IMR-90 (cell line): ENCODE measurements around the gene PPP1R9A. TPM values are rescaled to one million over a fixed set of nuclear protein-coding genes. Genes with fewer than 3 reads are reported as not detected.

ENCODE experiments used
- ATAC-seq: fragments of 200-7000 bp; cut with Tn5 transposase; 2 replicates; pipeline ENCODE4 v1.9.1; 2020; ENCODE audit warnings: low read depth, mild to moderate bottlenecking, moderate library complexity
- BruUV-seq: library from RNA; stranded (reverse); fragments of 400-500 nt; replicated peaks from 2 replicates; lab custom pipeline; 2021; lab: Mats Ljungman, UMichigan
- CTCF ChIA-PET: fragments of 300-600 bp; formaldehyde crosslinking; extraction: SDS; loops from one replicate; lab custom pipeline; 2021; ENCODE audit warnings: antibody characterized with exemption; lab: Yijun Ruan, JAX
- POLR2A ChIA-PET: fragments of 300-600 bp; sonication (Branson Sonifier 250); formaldehyde crosslinking; loops from one replicate; lab custom pipeline; 2022; ENCODE audit warnings: antibody characterized with exemption; ENCODE audit not compliant: unreplicated experiment; lab: Charles Lee
- DNase-seq: peaks from one replicate; pipeline ENCODE4 v3.0.0; 2013
- H2AFZ ChIP-seq: replicated peaks from 2 replicates; pipeline ENCODE3; 2013; ENCODE audit warnings: low read length, mild to moderate bottlenecking; ENCODE audit not compliant: poor library complexity
- H2AK5ac ChIP-seq: 2 replicates; pipeline ENCODE4 v1.6.1; 2013; ENCODE audit warnings: low read depth, low read length, inconsistent platforms
- H2AK9ac ChIP-seq: replicated peaks from 2 replicates; pipeline ENCODE3; 2013; ENCODE audit warnings: mild to moderate bottlenecking, low read depth, low read length, moderate library complexity; ENCODE audit not compliant: poor library complexity
- H2BK120ac ChIP-seq: 2 replicates; pipeline ENCODE4 v1.6.1; 2013; ENCODE audit warnings: low read depth, low read length, inconsistent platforms
- H2BK15ac ChIP-seq: 3 replicates; pipeline ENCODE4 v1.6.1; 2013; ENCODE audit warnings: low read depth, low read length, inconsistent platforms
- H2BK20ac ChIP-seq: 2 replicates; pipeline ENCODE4 v1.6.1; 2013; ENCODE audit warnings: low read depth, mild to moderate bottlenecking, inconsistent platforms, low read length, moderate library complexity
- H2BK5ac ChIP-seq: 2 replicates; pipeline ENCODE4 v1.6.1; 2013; ENCODE audit warnings: mild to moderate bottlenecking, low read depth, low read length, inconsistent platforms; ENCODE audit not compliant: poor library complexity, severe bottlenecking
- H3K14ac ChIP-seq: replicated peaks from 2 replicates; pipeline ENCODE4 v1.6.1; 2013; ENCODE audit warnings: low read depth, low read length, inconsistent platforms
- H3K18ac ChIP-seq: 2 replicates; pipeline ENCODE4 v1.6.1; 2013; ENCODE audit warnings: low read depth, low read length, control low read depth
- H3K23ac ChIP-seq: 2 replicates; pipeline ENCODE4 v1.6.1; 2013; ENCODE audit warnings: low read depth, low read length, inconsistent platforms
- H3K27ac ChIP-seq: 2 replicates; pipeline ENCODE4 v1.5.1; 2013; ENCODE audit warnings: mild to moderate bottlenecking, control low read depth, low read length; ENCODE audit not compliant: insufficient read depth
- H3K27me3 ChIP-seq: 2 replicates; pipeline ENCODE4 v1.6.1; 2013; ENCODE audit warnings: low read length; ENCODE audit not compliant: control insufficient read depth, insufficient read depth
- H3K36me3 ChIP-seq: 2 replicates; pipeline ENCODE4 v1.6.1; 2013; ENCODE audit warnings: low read length, mixed read lengths; ENCODE audit not compliant: control insufficient read depth, insufficient read depth
- H3K4ac ChIP-seq: 2 replicates; pipeline ENCODE4 v1.6.1; 2013; ENCODE audit warnings: low read depth, low read length, inconsistent platforms
- H3K4me1 ChIP-seq: 2 replicates; pipeline ENCODE4 v1.6.1; 2013; ENCODE audit warnings: low read length, mixed read lengths; ENCODE audit not compliant: control insufficient read depth, insufficient read depth
- H3K4me2 ChIP-seq: 2 replicates; pipeline ENCODE4 v1.6.1; 2013; ENCODE audit warnings: low read depth, mild to moderate bottlenecking, control low read depth, low read length, moderate library complexity
- H3K4me3 ChIP-seq: 2 replicates; pipeline ENCODE4 v1.5.1; 2013; ENCODE audit warnings: low read depth, mild to moderate bottlenecking, control low read depth, low read length, moderate library complexity; ENCODE audit not compliant: insufficient read depth
- H3K56ac ChIP-seq: 2 replicates; pipeline ENCODE4 v1.6.1; 2013; ENCODE audit warnings: low read length, inconsistent platforms; ENCODE audit not compliant: insufficient read depth; ENCODE audit errors: extremely low read depth
- H3K79me1 ChIP-seq, 2 experiments: 2 replicates each; pipeline ENCODE4 v1.6.1; 2013; ENCODE audit warnings: low read length in 2 of 2, inconsistent platforms in 1 of 2, low read depth in 1 of 2
- H3K9ac ChIP-seq: 2 replicates; pipeline ENCODE4 v1.6.1; 2013; ENCODE audit warnings: low read depth, low read length, control low read depth
- H3K9me1 ChIP-seq: 2 replicates; pipeline ENCODE4 v1.6.1; 2013; ENCODE audit warnings: low read length, inconsistent platforms; ENCODE audit not compliant: insufficient read depth
- H3K9me3 ChIP-seq: 2 replicates; pipeline ENCODE4 v1.6.1; 2013; ENCODE audit warnings: low read length; ENCODE audit not compliant: control insufficient read depth, insufficient read depth
- H4K20me1 ChIP-seq: 2 replicates; pipeline ENCODE4 v1.6.1; 2013; ENCODE audit warnings: low read length, inconsistent platforms; ENCODE audit not compliant: insufficient read depth
- H4K5ac ChIP-seq: 2 replicates; pipeline ENCODE4 v1.6.1; 2013; ENCODE audit warnings: mild to moderate bottlenecking, low read depth, low read length, control low read depth
- H4K8ac ChIP-seq, 2 experiments: 2 replicates each; pipeline ENCODE4 v1.6.1; 2013; ENCODE audit warnings: low read depth in 2 of 2, low read length in 2 of 2, control low read depth in 1 of 2, inconsistent platforms in 1 of 2
- H4K91ac ChIP-seq: 2 replicates; pipeline ENCODE4 v1.6.1; 2013; ENCODE audit warnings: low read depth, low read length, inconsistent platforms; ENCODE audit not compliant: insufficient read depth
- BHLHE40 ChIP-seq: fragments of 150-350 bp; IDR thresholded peaks from 2 replicates; pipeline ENCODE4 v1.6.1; 2016; ENCODE audit warnings: mild to moderate bottlenecking, low read depth, low read length
- CEBPB ChIP-seq: IDR thresholded peaks from 2 replicates; pipeline ENCODE4 v1.6.1; 2012; ENCODE audit warnings: low read depth, low read length, improper control_type of control experiment
- CHD1 ChIP-seq: IDR thresholded peaks from 2 replicates; pipeline ENCODE4 v1.6.1; 2012; ENCODE audit warnings: low read depth, low read length, improper control_type of control experiment
- FOS ChIP-seq: fragments of 150-350 bp; IDR thresholded peaks from 2 replicates; pipeline ENCODE4 v1.6.1; 2016; ENCODE audit warnings: low read depth, low read length
- MAFK ChIP-seq: IDR thresholded peaks from 2 replicates; pipeline ENCODE4 v1.6.1; 2012; ENCODE audit warnings: low read depth, low read length, improper control_type of control experiment
- MAZ ChIP-seq: IDR thresholded peaks from 2 replicates; pipeline ENCODE4 v1.6.1; 2012; ENCODE audit warnings: low read depth, mild to moderate bottlenecking, low read length, improper control_type of control experiment, moderate library complexity, borderline replicate concordance
- MXI1 ChIP-seq: IDR thresholded peaks from 2 replicates; pipeline ENCODE4 v1.6.1; 2012; ENCODE audit warnings: low read depth, mild to moderate bottlenecking, low read length, moderate library complexity, borderline replicate concordance
- NFE2L2 ChIP-seq: fragments of 150-350 bp; IDR thresholded peaks from 2 replicates; pipeline ENCODE4 v1.6.1; 2016; ENCODE audit warnings: low read depth, mild to moderate bottlenecking, low read length
- RCOR1 ChIP-seq: IDR thresholded peaks from 2 replicates; pipeline ENCODE4 v1.6.1; 2012; ENCODE audit warnings: mild to moderate bottlenecking, low read length, improper control_type of control experiment; ENCODE audit not compliant: insufficient replicate concordance
- RFX5 ChIP-seq: IDR thresholded peaks from 2 replicates; pipeline ENCODE4 v1.8.0; 2012; ENCODE audit warnings: low read depth, mild to moderate bottlenecking, low read length, moderate library complexity
- SMC3 ChIP-seq: fragments of 150-350 bp; IDR thresholded peaks from 2 replicates; pipeline ENCODE4 v1.6.1; 2016; ENCODE audit warnings: low read depth, mild to moderate bottlenecking, antibody characterized with exemption, low read length, moderate library complexity
- WGBS, 2 experiments: methylation state at CpG; one replicate each; pipeline versions ENCODE4 v1.1.5 to v1.1.7; 2013; ENCODE audit warnings: missing lambda C conversion rate in 2 of 2; ENCODE audit not compliant: insufficient read length in 1 of 2; ENCODE audit errors: extremely low coverage in 2 of 2; 5-methylcytosine and 5-hydroxymethylcytosine counted together
- dilution Hi-C: fragments of 300-500 bp; cut with HindIII; formaldehyde crosslinking; loops from one replicate; pipeline ENCODE4 v1.14.3; 2018; ENCODE audit warnings: low sequenced_read_pairs; ENCODE audit not compliant: unreplicated experiment
- in situ Hi-C: fragments of 300-500 bp; cut with MboI; formaldehyde crosslinking; loops from 3 replicates; pipeline ENCODE4 v1.14.3; 2019; ENCODE audit warnings: low sequenced_read_pairs, inconsistent platforms, mixed read lengths
- intact Hi-C: fragments of 100-400 bp; cut with micrococcal nuclease; formaldehyde crosslinking; loops from 2 replicates; pipeline ENCODE4 v1.10.0; 2022
- polyA plus RNA-seq, 3 experiments: library from polyadenylated mRNA; depleted of rRNA; stranded (reverse); fragments of >200 nt; gene quantifications; 2 replicates each; pipeline ENCODE4 v1.2.3, GENCODE V29; 2012; ENCODE audit warnings: low replicate concordance in 1 of 3
- total RNA-seq: library from RNA; depleted of rRNA; stranded (reverse); fragments of >200 nt; gene quantifications from 2 replicates; pipeline ENCODE4 v1.2.3, GENCODE V29; 2012
- TF ChIP-seq, protein P1 (sequence below): fragments of 150-350 bp; IDR thresholded peaks from 2 replicates; pipeline ENCODE4 v1.6.1; 2016; ENCODE audit warnings: low read depth, mild to moderate bottlenecking, low read length, moderate library complexity, borderline replicate concordance
- TF ChIP-seq, protein P2 (sequence below): conservative IDR thresholded peaks from 2 replicates; pipeline ENCODE4 v1.5.1; 2012; ENCODE audit warnings: mild to moderate bottlenecking, low read depth, low read length, improper control_type of control experiment

Gene PPP1R9A
- total and polyA plus RNA-seq, 2 of the 4 experiments (the other 2 are of a cell fraction): not detected

DNA sequence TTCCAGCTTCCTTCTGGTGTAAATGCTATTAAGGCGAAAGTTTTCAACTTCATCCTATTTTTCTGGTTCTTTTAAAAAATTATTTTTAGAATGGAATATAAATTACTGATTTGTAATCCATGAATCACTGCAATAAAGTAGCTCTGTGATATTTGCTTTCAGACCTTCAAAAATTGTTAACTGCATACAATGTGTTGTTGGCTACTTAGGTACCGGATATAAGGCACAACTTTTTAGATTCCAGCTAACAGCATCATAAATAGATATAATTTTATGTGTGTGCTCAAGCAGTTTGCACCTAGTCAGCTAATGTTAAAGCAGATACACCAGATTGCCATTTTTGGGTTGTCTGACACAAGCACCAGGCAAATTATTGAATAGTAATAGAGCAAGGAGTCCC is 358.2 kb downstream of the PPP1R9A start:
- Histone ChIP-seq H2AFZ (no peak overlapping the region), H3K23ac (no peak overlapping the region), H3K4me3 (no peak overlapping the region), H2AK5ac (no peak overlapping the region), H2AK9ac (no peak overlapping the region), H3K4ac (no peak overlapping the region), H3K36me3 (no peaks in the 10 kb centered on the region), H3K56ac (no peak overlapping the region), H3K4me2 (no peak overlapping the region), H3K9me3 (no peaks in the 10 kb centered on the region), H3K27me3 (no peaks in the 10 kb centered on the region), H3K9me1 (no peaks in the 10 kb centered on the region), H4K91ac (no peak overlapping the region), H2BK15ac (no peak overlapping the region), H3K79me1 (no peaks in the 10 kb centered on the region), H4K5ac (no peak overlapping the region), H4K20me1 (no peaks in the 10 kb centered on the region), H4K8ac (no peak overlapping the region), H3K9ac (no peak overlapping the region), H3K27ac (no peak overlapping the region), H2BK5ac (no peak overlapping the region), H2BK120ac (no peak overlapping the region), H2BK20ac (no peak overlapping the region), H3K4me1 (no peaks in the 10 kb centered on the region), H3K18ac (no peak overlapping the region), H3K14ac (no peak overlapping the region)
- DNase-seq: no peak
- intact Hi-C loops: no loop called here
- no peak for TF ChIP-seq MAZ
- no peak for TF ChIP-seq SMC3
- no peak for TF ChIP-seq NFE2L2
- TF ChIP-seq, protein P1, sequence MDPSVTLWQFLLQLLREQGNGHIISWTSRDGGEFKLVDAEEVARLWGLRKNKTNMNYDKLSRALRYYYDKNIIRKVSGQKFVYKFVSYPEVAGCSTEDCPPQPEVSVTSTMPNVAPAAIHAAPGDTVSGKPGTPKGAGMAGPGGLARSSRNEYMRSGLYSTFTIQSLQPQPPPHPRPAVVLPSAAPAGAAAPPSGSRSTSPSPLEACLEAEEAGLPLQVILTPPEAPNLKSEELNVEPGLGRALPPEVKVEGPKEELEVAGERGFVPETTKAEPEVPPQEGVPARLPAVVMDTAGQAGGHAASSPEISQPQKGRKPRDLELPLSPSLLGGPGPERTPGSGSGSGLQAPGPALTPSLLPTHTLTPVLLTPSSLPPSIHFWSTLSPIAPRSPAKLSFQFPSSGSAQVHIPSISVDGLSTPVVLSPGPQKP: no peak
- TF ChIP-seq CHD1: no peak
- TF ChIP-seq MAFK: no peak
- no peak for TF ChIP-seq RCOR1
- no peak for TF ChIP-seq BHLHE40
- TF ChIP-seq FOS: no peak
- no peak for TF ChIP-seq RFX5
- TF ChIP-seq MXI1: no peak
- TF ChIP-seq, protein P2, sequence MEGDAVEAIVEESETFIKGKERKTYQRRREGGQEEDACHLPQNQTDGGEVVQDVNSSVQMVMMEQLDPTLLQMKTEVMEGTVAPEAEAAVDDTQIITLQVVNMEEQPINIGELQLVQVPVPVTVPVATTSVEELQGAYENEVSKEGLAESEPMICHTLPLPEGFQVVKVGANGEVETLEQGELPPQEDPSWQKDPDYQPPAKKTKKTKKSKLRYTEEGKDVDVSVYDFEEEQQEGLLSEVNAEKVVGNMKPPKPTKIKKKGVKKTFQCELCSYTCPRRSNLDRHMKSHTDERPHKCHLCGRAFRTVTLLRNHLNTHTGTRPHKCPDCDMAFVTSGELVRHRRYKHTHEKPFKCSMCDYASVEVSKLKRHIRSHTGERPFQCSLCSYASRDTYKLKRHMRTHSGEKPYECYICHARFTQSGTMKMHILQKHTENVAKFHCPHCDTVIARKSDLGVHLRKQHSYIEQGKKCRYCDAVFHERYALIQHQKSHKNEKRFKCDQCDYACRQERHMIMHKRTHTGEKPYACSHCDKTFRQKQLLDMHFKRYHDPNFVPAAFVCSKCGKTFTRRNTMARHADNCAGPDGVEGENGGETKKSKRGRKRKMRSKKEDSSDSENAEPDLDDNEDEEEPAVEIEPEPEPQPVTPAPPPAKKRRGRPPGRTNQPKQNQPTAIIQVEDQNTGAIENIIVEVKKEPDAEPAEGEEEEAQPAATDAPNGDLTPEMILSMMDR: no peak
- TF ChIP-seq CEBPB: no peak
- dilution Hi-C loops: no loop called here
- POLR2A ChIA-PET: no interaction called here
- CTCF ChIA-PET: interaction anchor here (1.9 kb wide), 1 partner anchor 19 kb away, joined by 6 read pairs; no protein-coding TSS in a partner anchor
- in situ Hi-C loops: no loop called here
- no peak for ATAC-seq
- no TSS peak for BruUV-seq
- WGBS, 2 experiments: no CpG with 5 or more reads among the region's 2 CpGs
